ENCODE data around the gene ATRN.

ATRN gene

DNA sequence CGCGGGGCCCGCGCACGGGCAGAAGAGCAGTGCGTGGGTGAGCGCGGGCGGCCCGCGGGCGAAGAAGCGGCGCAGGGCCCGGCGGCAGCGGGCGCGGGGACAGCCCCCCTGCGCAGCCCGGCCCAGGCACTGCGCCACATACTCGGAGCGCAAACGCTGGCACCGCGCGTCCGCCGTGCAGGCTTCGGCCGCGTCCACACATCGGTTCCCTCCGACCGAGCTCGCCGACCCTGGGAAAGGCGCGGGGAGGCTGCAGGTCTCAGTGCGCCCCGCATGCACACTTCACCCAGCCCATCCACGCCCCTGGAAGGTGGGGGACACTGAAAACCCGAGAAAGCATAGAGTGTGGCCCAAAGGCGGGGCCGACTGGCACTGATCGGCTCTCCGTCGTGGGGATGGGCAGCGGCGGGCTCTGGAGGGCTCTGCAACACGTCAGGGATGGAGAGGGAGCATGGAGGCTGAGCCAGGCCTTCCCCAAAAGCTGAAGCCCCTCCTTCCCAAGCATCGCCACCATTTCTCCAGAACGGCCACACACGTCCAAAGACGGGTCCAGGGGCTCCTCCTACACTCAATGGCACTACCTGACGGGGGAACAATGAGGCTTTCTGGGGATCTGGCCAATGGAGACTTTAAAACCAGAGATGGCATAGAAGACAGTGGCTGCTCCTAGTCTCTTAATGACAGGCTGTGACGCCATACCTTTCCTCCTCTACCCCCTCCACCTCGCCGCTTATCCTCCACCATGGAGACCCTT lies 190.4 kb downstream of the ATRN start:
- TF ChIP-seq, protein P1, sequence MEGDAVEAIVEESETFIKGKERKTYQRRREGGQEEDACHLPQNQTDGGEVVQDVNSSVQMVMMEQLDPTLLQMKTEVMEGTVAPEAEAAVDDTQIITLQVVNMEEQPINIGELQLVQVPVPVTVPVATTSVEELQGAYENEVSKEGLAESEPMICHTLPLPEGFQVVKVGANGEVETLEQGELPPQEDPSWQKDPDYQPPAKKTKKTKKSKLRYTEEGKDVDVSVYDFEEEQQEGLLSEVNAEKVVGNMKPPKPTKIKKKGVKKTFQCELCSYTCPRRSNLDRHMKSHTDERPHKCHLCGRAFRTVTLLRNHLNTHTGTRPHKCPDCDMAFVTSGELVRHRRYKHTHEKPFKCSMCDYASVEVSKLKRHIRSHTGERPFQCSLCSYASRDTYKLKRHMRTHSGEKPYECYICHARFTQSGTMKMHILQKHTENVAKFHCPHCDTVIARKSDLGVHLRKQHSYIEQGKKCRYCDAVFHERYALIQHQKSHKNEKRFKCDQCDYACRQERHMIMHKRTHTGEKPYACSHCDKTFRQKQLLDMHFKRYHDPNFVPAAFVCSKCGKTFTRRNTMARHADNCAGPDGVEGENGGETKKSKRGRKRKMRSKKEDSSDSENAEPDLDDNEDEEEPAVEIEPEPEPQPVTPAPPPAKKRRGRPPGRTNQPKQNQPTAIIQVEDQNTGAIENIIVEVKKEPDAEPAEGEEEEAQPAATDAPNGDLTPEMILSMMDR (conservative IDR thresholded peaks at IDR 0.05; ENCODE audit: low read depth, low read length) = no peak
- DNase-seq (ENCODE audit: low read depth) = no peak
- no peak overlapping the region for H3K4me3 ChIP-seq (ENCODE audit: low read length)

DNA sequence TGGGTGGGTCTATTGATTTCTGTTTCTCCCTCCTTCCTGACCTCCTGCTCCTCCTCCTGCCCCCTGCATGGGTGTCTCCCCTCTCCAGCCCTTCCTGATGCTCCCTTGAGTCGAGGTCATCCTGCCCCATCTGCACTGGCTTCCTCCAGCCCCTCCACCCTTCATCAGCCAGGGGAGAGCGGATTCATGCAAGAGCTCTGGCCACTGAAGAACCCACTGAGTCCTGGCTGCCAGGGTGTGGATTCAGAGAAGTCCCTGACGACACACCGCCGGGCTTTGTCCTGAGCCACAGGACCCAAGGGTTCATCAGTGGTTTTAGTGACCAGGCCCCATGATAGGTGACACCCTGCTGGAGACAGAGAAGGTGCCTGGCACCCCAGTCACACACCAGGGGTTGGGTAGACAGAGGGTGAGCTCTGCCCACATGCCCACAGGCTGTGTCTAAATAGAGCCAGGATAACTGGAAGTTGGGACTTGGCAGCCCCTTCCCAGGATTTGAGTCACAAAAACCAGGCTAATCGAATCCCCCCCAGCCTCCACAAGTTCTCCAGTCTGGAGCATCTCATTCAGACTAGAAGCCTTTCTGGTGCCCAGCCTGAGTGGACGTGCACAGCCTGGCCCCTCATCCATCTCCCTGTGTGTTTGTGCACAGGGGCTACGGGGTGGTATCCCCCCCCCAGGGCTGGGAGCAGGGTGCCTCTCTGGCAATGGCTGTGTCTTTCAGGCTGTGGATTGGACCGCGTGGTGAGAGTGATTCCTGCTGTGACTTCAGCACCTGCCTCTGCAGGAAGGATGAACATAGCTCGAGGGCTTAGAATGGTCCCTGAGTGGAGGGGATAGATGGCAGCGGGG lies 191.2 kb downstream of the ATRN start:
- TF ChIP-seq, protein P1 (conservative IDR thresholded peaks at IDR 0.05; ENCODE audit: low read depth, low read length) = no peak
- DNase-seq (ENCODE audit: low read depth) = no peak
- H3K4me3 ChIP-seq (ENCODE audit: low read length) = no peak overlapping the region

DNA sequence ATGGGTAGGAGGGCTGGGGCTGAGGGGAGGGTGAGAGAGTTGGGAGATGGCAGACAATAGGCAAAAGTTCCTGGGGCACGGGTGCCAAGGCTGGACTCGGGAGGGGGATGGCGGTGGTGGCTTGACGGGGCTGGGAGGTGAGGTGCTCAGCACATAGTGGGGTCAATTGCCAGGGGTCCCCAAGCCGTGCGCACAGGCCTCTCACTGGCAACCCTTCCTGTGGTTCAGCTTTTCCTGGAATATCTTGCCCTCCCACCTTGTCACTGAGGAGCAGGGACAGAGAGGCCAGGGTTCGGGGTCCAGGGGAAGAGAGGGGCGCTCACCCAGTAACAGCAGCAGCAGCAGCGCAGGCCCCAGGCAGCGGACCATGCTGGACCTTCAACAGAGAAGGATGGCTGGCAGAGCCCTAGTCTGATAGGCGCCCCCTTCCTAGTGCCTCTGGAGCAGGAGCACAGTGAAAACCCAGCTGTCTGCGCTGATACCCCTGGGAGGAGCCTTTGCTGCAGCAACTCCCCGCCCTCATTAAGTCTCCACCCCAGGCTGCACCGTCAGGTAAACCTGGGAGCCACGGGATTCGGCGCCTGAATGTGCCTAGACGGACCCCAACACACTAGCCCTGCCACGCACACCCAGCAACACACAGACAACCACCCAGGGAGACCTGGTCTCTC lies 192.3 kb downstream of the ATRN start, which contains the start of gene GFRA4:
Gene GFRA4 (minus strand): TSS at position 369 of the 671 bp plus-strand sequence. CDS start 0 bp downstream, at position 369.
- TF ChIP-seq, protein P1 (conservative IDR thresholded peaks at IDR 0.05; ENCODE audit: low read depth, low read length) = no peak
- no peak for DNase-seq (ENCODE audit: low read depth)
- no peak within 1 kb of the TSS for H3K4me3 ChIP-seq (ENCODE audit: low read length)

DNA sequence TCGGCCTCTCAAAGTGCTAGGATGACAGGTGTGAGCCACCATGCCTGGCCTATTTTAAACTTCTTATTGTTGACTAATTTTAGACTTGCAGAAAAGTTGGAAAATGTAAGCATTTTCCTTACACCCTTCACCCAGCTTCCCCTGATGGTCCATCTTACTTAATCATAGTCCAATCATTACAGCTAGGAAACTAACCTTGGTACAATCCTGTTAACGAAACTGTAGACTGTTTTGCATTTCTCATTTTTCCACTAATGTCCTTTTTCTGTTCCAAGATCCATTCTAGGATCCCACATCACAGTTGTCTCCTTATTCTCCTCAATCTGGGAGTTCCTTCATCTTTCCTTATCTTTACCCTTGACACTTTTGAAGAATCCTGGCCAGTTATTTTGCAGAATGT lies 193.0 kb downstream of the ATRN start:
- no peak overlapping the region for H3K4me3 ChIP-seq (ENCODE audit: low read length)
- DNase-seq (ENCODE audit: low read depth) = no peak
- TF ChIP-seq, protein P1 (conservative IDR thresholded peaks at IDR 0.05; ENCODE audit: low read depth, low read length) = no peak

DNA sequence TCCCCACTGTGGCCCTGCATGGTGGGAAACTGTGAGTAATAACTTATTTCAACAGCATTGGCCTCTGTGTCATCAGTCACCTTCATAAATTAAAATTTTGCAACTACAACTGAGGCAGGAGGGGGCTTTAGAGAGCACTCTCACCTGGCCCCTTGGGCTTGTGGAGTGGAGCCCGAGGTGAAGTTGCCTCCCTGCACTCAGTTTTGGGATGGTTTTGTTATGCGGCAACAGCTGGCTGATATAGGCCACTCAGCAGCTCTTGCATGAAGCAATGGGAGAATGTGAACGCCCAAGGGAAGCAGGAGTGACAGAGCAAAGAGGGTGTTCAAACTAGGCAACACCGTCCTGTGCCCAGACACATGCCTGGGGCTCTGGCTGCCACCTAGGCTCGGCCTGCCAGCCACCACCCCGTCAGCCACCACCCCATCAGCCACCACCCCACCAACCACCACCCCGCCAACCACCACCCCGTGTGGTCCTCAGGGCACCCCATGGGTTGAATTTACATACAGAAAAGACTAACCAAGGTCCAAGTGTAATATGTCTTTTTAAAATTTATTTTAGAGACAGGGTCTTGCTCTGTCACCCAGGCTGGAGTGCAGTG lies 196.7 kb downstream of the ATRN start:
- TF ChIP-seq, protein P1 (conservative IDR thresholded peaks at IDR 0.05; ENCODE audit: low read depth, low read length) = no peak
- no peak overlapping the region for H3K4me3 ChIP-seq (ENCODE audit: low read length)
- no peak for DNase-seq (ENCODE audit: low read depth)

DNA sequence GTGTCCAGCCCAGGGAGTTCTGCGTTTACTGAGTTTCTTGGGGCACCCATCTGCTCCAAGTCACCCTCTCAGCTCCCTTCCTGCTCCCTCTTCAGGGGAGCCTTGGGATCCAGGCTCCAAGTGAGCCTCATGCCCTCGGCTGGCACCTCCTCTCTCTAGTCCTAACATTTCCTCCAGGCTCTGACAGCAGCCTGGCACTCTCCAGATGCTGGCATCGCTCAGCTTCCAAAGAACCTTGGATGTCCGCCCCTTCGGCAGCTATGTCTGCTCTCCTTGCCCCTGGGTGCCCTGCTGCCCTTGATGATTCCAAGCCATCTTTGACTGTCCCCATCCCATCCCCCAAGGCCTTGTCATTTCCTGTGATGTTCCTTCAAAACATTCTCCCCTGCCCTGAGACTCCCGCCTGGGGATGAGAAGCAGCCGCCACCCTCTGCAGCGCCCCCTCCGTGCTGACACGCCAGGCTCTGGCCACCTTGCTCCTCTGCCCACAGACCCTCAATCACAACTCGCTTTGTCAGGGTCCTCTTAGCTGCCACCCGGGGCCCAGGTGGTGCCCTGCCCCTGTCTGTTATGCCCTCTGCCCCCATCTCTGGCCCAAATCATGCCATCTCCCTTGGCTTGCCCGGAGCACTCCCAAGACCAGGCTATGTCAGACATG lies 199.0 kb downstream of the ATRN start:
- TF ChIP-seq, protein P1 (conservative IDR thresholded peaks at IDR 0.05; ENCODE audit: low read depth, low read length) = no peak
- no peak for DNase-seq (ENCODE audit: low read depth)

More for the DNA sequence above, 199.0 kb downstream of the ATRN start:
- H3K4me3 ChIP-seq (ENCODE audit: low read length) = no peak overlapping the region

Data from retinal pigment epithelial cell (primary cell).